GM19452 (cell line): ENCODE measurements around the gene ANKDD1A.
A peak's percentile ranks its signal among the peaks of the same experiment; 100 is the strongest.

Source experiments
- ATAC-seq: cut with Tn5 transposase; IDR thresholded peaks from one replicate; pipeline ENCODE4 v1.9.1; 2021; ENCODE audit not compliant: unreplicated experiment

The ANKDD1A gene

GRCh38 chr15:64911311-64912186 lies at the start of gene ANKDD1A:
ANKDD1A (plus strand) TSS chr15:64911902; CDS start chr15:64911931, 29 bp downstream.
- ATAC-seq = peak; percentile 60

GRCh38 chr15:64861960-64862359 lies 49.7 kb upstream of the ANKDD1A start:
- ATAC-seq = no peak

GRCh38 chr15:64862408-64862807 lies 49.3 kb upstream of the ANKDD1A start:
- no peak for ATAC-seq

- ATAC-seq = no peak
These were observed 47.6 kb upstream of the ANKDD1A start for GRCh38 chr15:64864068-64864467.

- ATAC-seq = no peak
These were observed 46.3 kb upstream of the ANKDD1A start for GRCh38 chr15:64865126-64865997.

- ATAC-seq = no peak
These were observed 45.6 kb upstream of the ANKDD1A start for GRCh38 chr15:64865998-64866520.

GRCh38 chr15:64869501-64869900 lies 42.2 kb upstream of the ANKDD1A start:
- no peak for ATAC-seq

GRCh38 chr15:64870353-64870752 lies 41.3 kb upstream of the ANKDD1A start:
- no peak for ATAC-seq

- no peak for ATAC-seq
These were observed 36.0 kb upstream of the ANKDD1A start for GRCh38 chr15:64875641-64876223.

GRCh38 chr15:64877435-64877834 lies 34.3 kb upstream of the ANKDD1A start:
- ATAC-seq = no peak

- no peak for ATAC-seq
These were observed 33.0 kb upstream of the ANKDD1A start for GRCh38 chr15:64878705-64879104.

GRCh38 chr15:64883100-64883581 lies 28.6 kb upstream of the ANKDD1A start:
- peak; percentile 53 for ATAC-seq

GRCh38 chr15:64883997-64884511 lies 27.6 kb upstream of the ANKDD1A start:
- peak; percentile 49 for ATAC-seq

- ATAC-seq = no peak
These were observed 27.0 kb upstream of the ANKDD1A start for GRCh38 chr15:64884679-64885078.

GRCh38 chr15:64888336-64888735 lies 23.4 kb upstream of the ANKDD1A start:
- ATAC-seq = no peak

GRCh38 chr15:64891561-64891960 lies 20.1 kb upstream of the ANKDD1A start:
- no peak for ATAC-seq

- ATAC-seq = no peak
These were observed 18.8 kb upstream of the ANKDD1A start for GRCh38 chr15:64892847-64893403.

GRCh38 chr15:64893481-64894394 lies 18.0 kb upstream of the ANKDD1A start:
- peak; percentile 65 for ATAC-seq

- ATAC-seq = peak; percentile 25
These were observed 17.2 kb upstream of the ANKDD1A start for GRCh38 chr15:64894395-64895056.
